GM12865 (cell line): Measurements from ENCODE around the gene HPN.
"Not testable (repeated sequence)": the region's sequence is repeated elsewhere in the genome, so short reads cannot be mapped to it uniquely, and the experiment has no call there.

ENCODE experiments used
- DNase-seq: peaks from one replicate; pipeline ENCODE4 v3.0.0; 2010; ENCODE audit warnings: low read depth
- H3K4me3 ChIP-seq: 2 replicates; pipeline ENCODE4 v1.5.1; 2011; ENCODE audit warnings: mild to moderate bottlenecking, low read depth, low read length, control low read depth
- CTCF ChIP-seq: IDR thresholded peaks from 2 replicates; pipeline ENCODE4 v1.5.1; 2011; ENCODE audit warnings: low read length, control low read depth, low read depth, inconsistent platforms; ENCODE audit not compliant: insufficient read depth; ENCODE audit errors: missing control alignments

Gene HPN

GRCh38 chr19:35005256-35005977 lies 36.1 kb upstream of the HPN start:
- TF ChIP-seq CTCF = no peak
- no peak overlapping the region for H3K4me3 ChIP-seq
- DNase-seq = no peak

GRCh38 chr19:35006007-35006341 lies 35.5 kb upstream of the HPN start:
- not testable (repeated sequence) for DNase-seq, H3K4me3 ChIP-seq

GRCh38 chr19:35006342-35006998 lies 35.1 kb upstream of the HPN start:
- DNase-seq = no peak
- TF ChIP-seq CTCF = no peak
- no peak overlapping the region for H3K4me3 ChIP-seq

GRCh38 chr19:35006999-35007365 lies 34.5 kb upstream of the HPN start:
- DNase-seq = no peak
- H3K4me3 ChIP-seq = no peak overlapping the region
- TF ChIP-seq CTCF = no peak

- not testable (repeated sequence) for H3K4me3 ChIP-seq, DNase-seq
Observed at GRCh38 chr19:35007427-35007826, 34.1 kb upstream of the HPN start.

- no peak overlapping the region for H3K4me3 ChIP-seq
- no peak for TF ChIP-seq CTCF
- no peak for DNase-seq
Observed at GRCh38 chr19:35008891-35009341, 32.6 kb upstream of the HPN start.

- TF ChIP-seq CTCF = no peak
- no peak overlapping the region for H3K4me3 ChIP-seq
- no peak for DNase-seq
Observed at GRCh38 chr19:35009424-35010415, 31.8 kb upstream of the HPN start.
